ENCODE results near the gene DMD. TPM values are rescaled to one million over a fixed set of nuclear protein-coding genes. Genes with fewer than 3 reads are reported as not detected.

DMD gene
- total and polyA plus RNA-seq, 5 donors = 49.5 to 173 (median 125) TPM

DNA sequence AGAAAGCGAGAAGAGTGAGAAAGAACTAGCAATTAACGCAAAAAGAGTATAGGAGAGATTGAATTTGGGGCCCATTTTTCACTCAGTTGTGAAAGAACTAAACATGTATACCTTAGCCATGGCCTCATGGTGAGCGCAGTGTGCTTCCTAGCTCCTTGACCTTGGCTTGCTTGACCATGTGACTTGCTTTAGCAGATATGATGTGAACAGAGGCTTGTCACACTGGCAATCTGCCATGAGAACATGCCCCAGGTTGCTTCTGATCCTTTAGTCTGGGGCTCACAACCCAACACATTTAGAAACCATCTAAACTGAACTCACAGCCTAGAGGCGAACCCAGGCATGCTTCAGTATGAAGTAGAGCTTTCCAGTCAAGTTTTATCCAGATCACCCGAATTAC, 1879.4 kb downstream of the DMD start:
- H3K4me3 ChIP-seq (ENCODE audit: low read length) = no peak overlapping the region
- DNase-seq (no peak), ATAC-seq (no peak)
- WGBS = 71% methylated on average over 5 of the region's 5 CpGs
- H3K27me3 ChIP-seq (ENCODE audit: control insufficient read depth, insufficient read depth) = no peaks in the 10 kb centered on the region
- no peaks in the 10 kb centered on the region for H3K9me3 ChIP-seq (ENCODE audit: control insufficient read depth, low read length)
- no peak overlapping the region for H3K27ac ChIP-seq (ENCODE audit: low read length)
- intact Hi-C loops (cut with DNase I) = no loop called here
- H3K4me1 ChIP-seq (ENCODE audit: control insufficient read depth, insufficient read depth, low read length) = no peaks in the 10 kb centered on the region

- DNase-seq (no peak), ATAC-seq (peak; percentile 21 to 51)
- no peaks in the 10 kb centered on the region for H3K9me3 ChIP-seq (ENCODE audit: control insufficient read depth, low read length)
- H3K27ac ChIP-seq (ENCODE audit: low read length) = no peak overlapping the region
- intact Hi-C loops (cut with DNase I) = no loop called here
- 34% methylated on average over 1 of the region's 1 CpG for WGBS
- H3K4me3 ChIP-seq (ENCODE audit: low read length) = no peak overlapping the region
- H3K4me1 ChIP-seq (ENCODE audit: control insufficient read depth, insufficient read depth, low read length) = no peaks in the 10 kb centered on the region
- H3K27me3 ChIP-seq (ENCODE audit: control insufficient read depth, insufficient read depth) = no peaks in the 10 kb centered on the region
Measured at GRCh38 chrX:31331015-31331414, 1880.3 kb downstream of the DMD start.

DNA sequence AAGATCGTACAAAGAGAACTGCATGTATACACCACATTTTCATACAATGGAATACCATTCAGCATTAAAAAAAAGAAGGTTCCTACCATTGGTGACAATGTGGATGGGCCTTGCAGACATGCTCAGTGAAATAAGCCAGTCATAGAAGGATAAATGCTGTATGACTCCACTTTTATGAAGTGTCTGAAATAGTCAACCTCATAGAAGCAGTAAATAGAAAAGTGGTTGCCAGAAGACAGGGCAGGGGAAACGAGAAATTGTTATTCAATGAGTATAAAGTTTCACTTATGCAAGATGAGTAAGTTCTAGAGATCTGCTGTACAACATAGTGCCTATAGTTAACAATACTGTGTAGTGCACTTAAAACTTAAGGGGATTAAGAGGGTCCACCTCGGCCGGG, 1882.1 kb downstream of the DMD start:
- Histone ChIP-seq H3K27me3 (ENCODE audit: control insufficient read depth, insufficient read depth) (no peaks in the 10 kb centered on the region), H3K9me3 (ENCODE audit: control insufficient read depth, low read length) (no peaks in the 10 kb centered on the region), H3K27ac (ENCODE audit: low read length) (no peak overlapping the region), H3K4me3 (ENCODE audit: low read length) (no peak overlapping the region), H3K4me1 (ENCODE audit: control insufficient read depth, insufficient read depth, low read length) (no peaks in the 10 kb centered on the region)
- 87% methylated on average over 4 of the region's 4 CpGs for WGBS
- ATAC-seq (no peak), DNase-seq (no peak)
- intact Hi-C loops (cut with DNase I) = no loop called here

DNA sequence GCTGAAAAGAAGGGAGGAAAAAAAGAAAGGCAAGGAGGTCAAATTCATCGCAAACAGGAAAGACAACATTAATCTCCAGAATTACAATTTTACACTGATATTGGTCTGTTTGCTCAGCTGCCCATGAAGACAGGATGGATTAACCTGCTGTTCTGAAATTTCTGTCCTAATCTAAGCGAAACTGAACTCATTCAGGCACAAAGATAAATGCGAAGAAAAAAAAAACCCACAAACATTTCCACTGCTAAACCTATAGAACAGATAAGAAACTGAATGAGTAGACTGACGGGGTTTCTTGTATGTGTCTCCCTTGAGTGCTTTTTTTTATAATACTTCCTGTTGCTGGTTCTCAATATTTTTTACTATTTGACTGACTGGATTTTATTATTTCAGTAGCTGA, 1887.7 kb downstream of the DMD start:
- DNase-seq (no peak), ATAC-seq (no peak)
- WGBS = 66% methylated on average over 4 of the region's 4 CpGs
- H3K9me3 ChIP-seq (ENCODE audit: control insufficient read depth, low read length) = no peaks in the 10 kb centered on the region
- no peaks in the 10 kb centered on the region for H3K27me3 ChIP-seq (ENCODE audit: control insufficient read depth, insufficient read depth)
- no peak overlapping the region for H3K27ac ChIP-seq (ENCODE audit: low read length)
- intact Hi-C loops (cut with DNase I) = no loop called here
- H3K4me1 ChIP-seq (ENCODE audit: control insufficient read depth, insufficient read depth, low read length) = no peaks in the 10 kb centered on the region
- H3K4me3 ChIP-seq (ENCODE audit: low read length) = no peak overlapping the region

DNA sequence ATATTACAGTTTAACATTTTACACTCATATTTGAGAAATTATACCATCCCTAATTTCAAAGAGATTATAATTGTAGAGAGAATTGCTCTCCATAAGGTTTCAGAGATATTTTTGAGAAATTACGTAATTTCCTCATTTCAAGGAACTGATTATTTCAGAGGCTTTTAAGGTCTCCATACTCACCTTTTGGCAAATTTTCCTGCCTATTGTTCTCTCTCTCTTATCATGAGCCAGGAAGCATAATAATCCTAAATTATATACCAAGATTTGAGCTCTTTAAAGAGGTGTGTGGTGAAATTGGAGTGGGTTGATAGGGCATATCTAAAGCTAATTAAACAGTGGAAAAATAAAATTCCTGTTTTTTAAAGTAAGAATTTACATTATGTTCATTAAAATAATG, 1890.6 kb downstream of the DMD start:
- 78% methylated on average over 1 of the region's 1 CpG for WGBS
- Histone ChIP-seq H3K27ac (ENCODE audit: low read length) (no peak overlapping the region), H3K9me3 (ENCODE audit: control insufficient read depth, low read length) (no peaks in the 10 kb centered on the region), H3K27me3 (ENCODE audit: control insufficient read depth, insufficient read depth) (no peaks in the 10 kb centered on the region), H3K4me1 (ENCODE audit: control insufficient read depth, insufficient read depth, low read length) (no peaks in the 10 kb centered on the region), H3K4me3 (ENCODE audit: low read length) (no peak overlapping the region)
- DNase-seq (no peak), ATAC-seq (peak in 1 of 2 donors; percentile 62)
- intact Hi-C loops (cut with DNase I) = no loop called here

- ATAC-seq = no peak
- 72% methylated on average over 2 of the region's 2 CpGs for WGBS
- Histone ChIP-seq H3K4me1 (ENCODE audit: control insufficient read depth, insufficient read depth, low read length) (no peaks in the 10 kb centered on the region), H3K27ac (ENCODE audit: low read length) (no peak overlapping the region), H3K9me3 (ENCODE audit: control insufficient read depth, low read length) (no peaks in the 10 kb centered on the region), H3K4me3 (ENCODE audit: low read length) (no peak overlapping the region), H3K27me3 (ENCODE audit: control insufficient read depth, insufficient read depth) (no peaks in the 10 kb centered on the region)
- DNase-seq = no peak
- intact Hi-C loops (cut with DNase I) = no loop called here
Measured at GRCh38 chrX:31319586-31319985, 1891.8 kb downstream of the DMD start.

GRCh38 chrX:31318866-31319265, 1892.5 kb downstream of the DMD start:
- WGBS = 61% methylated on average over 4 of the region's 4 CpGs
- ATAC-seq (no peak), DNase-seq (no peak)
- no peaks in the 10 kb centered on the region for H3K9me3 ChIP-seq (ENCODE audit: control insufficient read depth, low read length)
- H3K4me1 ChIP-seq (ENCODE audit: control insufficient read depth, insufficient read depth, low read length) = no peaks in the 10 kb centered on the region
- no peak overlapping the region for H3K4me3 ChIP-seq (ENCODE audit: low read length)
- no peaks in the 10 kb centered on the region for H3K27me3 ChIP-seq (ENCODE audit: control insufficient read depth, insufficient read depth)
- H3K27ac ChIP-seq (ENCODE audit: low read length) = no peak overlapping the region
- intact Hi-C loops (cut with DNase I) = no loop called here

GRCh38 chrX:31316340-31316991, 1894.9 kb downstream of the DMD start:
- no peaks in the 10 kb centered on the region for H3K4me1 ChIP-seq (ENCODE audit: control insufficient read depth, insufficient read depth, low read length)
- no peak for DNase-seq
- H3K9me3 ChIP-seq (ENCODE audit: control insufficient read depth, low read length) = no peaks in the 10 kb centered on the region
- 77% methylated on average over 2 of the region's 2 CpGs for WGBS
- no peak for ATAC-seq
- H3K27me3 ChIP-seq (ENCODE audit: control insufficient read depth, insufficient read depth) = no peaks in the 10 kb centered on the region
- H3K27ac ChIP-seq (ENCODE audit: low read length) = no peak overlapping the region
- no peak overlapping the region for H3K4me3 ChIP-seq (ENCODE audit: low read length)
- intact Hi-C loops (cut with DNase I) = no loop called here

DNA sequence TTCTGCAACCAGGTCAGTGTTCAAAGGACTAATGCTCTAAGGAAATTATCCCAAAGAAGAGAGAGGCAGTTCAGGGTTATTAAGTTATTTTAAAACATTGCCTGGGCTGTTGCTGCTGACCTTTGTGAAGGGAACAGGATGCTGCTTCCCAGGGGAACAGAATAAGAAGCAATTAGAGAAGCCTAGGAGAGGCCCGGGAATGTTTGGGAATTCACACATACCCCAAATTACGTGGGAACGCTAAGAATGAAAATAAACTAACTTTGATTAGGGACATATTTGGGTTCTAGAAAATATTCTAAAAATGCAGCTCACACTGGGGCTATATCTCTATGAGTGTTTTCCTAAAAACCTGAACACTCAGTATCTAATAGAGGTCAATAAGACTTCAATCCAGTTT, 1896.4 kb downstream of the DMD start:
- Histone ChIP-seq H3K4me1 (ENCODE audit: control insufficient read depth, insufficient read depth, low read length) (no peaks in the 10 kb centered on the region), H3K27ac (ENCODE audit: low read length) (no peak overlapping the region), H3K4me3 (ENCODE audit: low read length) (no peak overlapping the region), H3K27me3 (ENCODE audit: control insufficient read depth, insufficient read depth) (no peaks in the 10 kb centered on the region), H3K9me3 (ENCODE audit: control insufficient read depth, low read length) (no peaks in the 10 kb centered on the region)
- intact Hi-C loops (cut with DNase I) = no loop called here
- ATAC-seq (peak; percentile 45 to 77), DNase-seq (no peak)
- 34% methylated on average over 3 of the region's 3 CpGs for WGBS

DNA sequence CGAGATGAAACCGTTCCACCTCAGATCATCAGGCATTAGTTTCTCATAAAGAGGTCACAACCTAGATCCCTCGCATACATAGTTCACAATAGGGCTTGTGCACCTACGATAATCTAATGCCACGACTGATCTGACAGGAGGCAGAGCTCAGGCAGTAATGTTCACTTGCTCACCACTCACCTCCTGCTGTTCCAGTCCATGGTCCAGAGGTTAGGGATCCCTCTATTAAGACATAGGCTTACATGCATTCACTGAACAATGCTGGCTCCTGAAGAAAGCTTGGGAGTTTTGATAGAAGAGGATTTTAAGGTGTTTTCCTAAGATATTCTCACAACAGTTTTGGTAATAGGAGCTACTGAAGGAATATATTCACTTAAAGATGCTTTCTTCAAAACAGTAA, 1903.4 kb downstream of the DMD start:
- H3K27ac ChIP-seq (ENCODE audit: low read length) = no peak overlapping the region
- no peaks in the 10 kb centered on the region for H3K9me3 ChIP-seq (ENCODE audit: control insufficient read depth, low read length)
- ATAC-seq (no peak), DNase-seq (no peak)
- WGBS = 93% methylated on average over 5 of the region's 5 CpGs
- no peaks in the 10 kb centered on the region for H3K27me3 ChIP-seq (ENCODE audit: control insufficient read depth, insufficient read depth)
- intact Hi-C loops (cut with DNase I) = no loop called here
- no peaks in the 10 kb centered on the region for H3K4me1 ChIP-seq (ENCODE audit: control insufficient read depth, insufficient read depth, low read length)
- H3K4me3 ChIP-seq (ENCODE audit: low read length) = no peak overlapping the region

DNA sequence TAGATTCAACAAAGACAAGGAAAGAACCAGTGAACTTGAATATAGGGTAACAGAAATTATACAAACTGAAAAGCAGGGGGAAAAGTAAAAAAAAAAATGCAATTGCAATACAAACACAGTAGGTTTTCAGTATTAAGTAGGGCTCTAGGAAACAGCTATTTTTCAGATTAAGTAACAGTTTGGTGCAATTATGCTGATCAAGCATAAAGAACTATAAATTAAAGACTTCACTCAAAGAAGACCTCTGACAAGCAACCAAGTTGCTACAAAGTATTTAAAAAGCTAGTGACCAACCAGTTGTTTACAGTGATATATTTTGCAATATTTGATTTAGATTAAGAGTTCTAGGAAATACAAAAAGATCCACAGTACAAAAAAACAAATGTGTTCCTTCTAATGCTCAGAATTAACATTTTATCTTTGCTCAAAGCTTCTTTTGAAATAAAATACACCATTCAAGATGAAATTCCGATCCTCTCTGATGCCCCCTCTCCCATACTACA, 1908.7 kb downstream of the DMD start:
- no peaks in the 10 kb centered on the region for H3K4me1 ChIP-seq (ENCODE audit: control insufficient read depth, insufficient read depth, low read length)
- no peaks in the 10 kb centered on the region for H3K9me3 ChIP-seq (ENCODE audit: control insufficient read depth, low read length)
- WGBS = 90% methylated on average over 1 of the region's 1 CpG
- no peak for DNase-seq
- H3K4me3 ChIP-seq (ENCODE audit: low read length) = no peak overlapping the region
- ATAC-seq = no peak
- H3K27me3 ChIP-seq (ENCODE audit: control insufficient read depth, insufficient read depth) = no peaks in the 10 kb centered on the region
- intact Hi-C loops (cut with DNase I) = no loop called here
- no peak overlapping the region for H3K27ac ChIP-seq (ENCODE audit: low read length)

- Histone ChIP-seq H3K4me3 (ENCODE audit: low read length) (no peak overlapping the region), H3K27me3 (ENCODE audit: control insufficient read depth, insufficient read depth) (no peaks in the 10 kb centered on the region), H3K9me3 (ENCODE audit: control insufficient read depth, low read length) (no peaks in the 10 kb centered on the region), H3K27ac (ENCODE audit: low read length) (no peak overlapping the region), H3K4me1 (ENCODE audit: control insufficient read depth, insufficient read depth, low read length) (no peaks in the 10 kb centered on the region)
- ATAC-seq (no peak), DNase-seq (no peak)
- intact Hi-C loops (cut with DNase I) = no loop called here
- 87% methylated on average over 2 of the region's 2 CpGs for WGBS
Measured at GRCh38 chrX:31301941-31302340, 1909.4 kb downstream of the DMD start.

Data from right cardiac atrium (tissue), 5 donors.